ENCODE results near the gene VWA1. TPM values are rescaled to one million over a fixed set of nuclear protein-coding genes. Genes with fewer than 3 reads are reported as not detected.
"Not testable (repeated sequence)": the region's sequence is repeated elsewhere in the genome, so short reads cannot be mapped to it uniquely, and the experiment has no call there.

Gene VWA1
- total RNA-seq, 2 experiments from 2014 or later, result not detected

- Histone ChIP-seq H4K20me1 (ENCODE audit: insufficient read depth, low read length) (peaks cover 6% of the 10 kb centered on the region), H3K9me3 (ENCODE audit: low read length) (no peaks in the 10 kb centered on the region), H3K4me2 (ENCODE audit: low read length) (peak overlapping the region; percentile 74), H2AFZ (ENCODE audit: low read length) (no peak overlapping the region), H3K79me2 (ENCODE audit: insufficient read depth, low read depth, low read length) (peaks cover 49% of the 10 kb centered on the region), H3K9me2 (ENCODE audit: insufficient read depth, low read length) (no peaks in the 10 kb centered on the region), H3K36me3 (ENCODE audit: insufficient read depth, low read length) (peaks cover 57% of the 10 kb centered on the region), H3K4me3 (ENCODE audit: low read depth, low read length, poor library complexity, severe bottlenecking) (peak overlapping the region; percentile 92), H3K4me1 (ENCODE audit: insufficient read depth, low read length, poor library complexity, severe bottlenecking) (peaks cover 18% of the 10 kb centered on the region), H3K27ac (ENCODE audit: low read depth, low read length, poor library complexity, severe bottlenecking) (peak overlapping the region; percentile 73)
- ChIA-PET POLR2A (interaction anchor here (0.9 to 1.0 kb wide), 2 partner anchors 32 to 166 kb away, joined by 3 to 4 read pairs; no protein-coding TSS in a partner anchor), CTCF (ENCODE audit: unreplicated experiment) (interaction anchor here (0.5 kb wide), 1 partner anchor 9 kb away, joined by 3 read pairs; the partner anchor contains the start of gene CCNL2)
- intact Hi-C loops (cut with micrococcal nuclease; ENCODE audit: unreplicated experiment), result loop anchor here (5.0 kb wide), 1 partner anchor 105 kb away; the partner anchor contains the start of gene ATAD3A
- TF ChIP-seq EZH2phosphoT487 (IDR thresholded peaks at IDR 0.05; ENCODE audit: borderline replicate concordance, low read depth, low read length) (no peak), CTCF (conservative IDR thresholded peaks at IDR 0.05; ENCODE audit: low read length) (no peak)
- peak; percentile 49 for DNase-seq (ENCODE audit: low spot score)
- BruUV-seq (replicated peaks), result no TSS peak
Observed at GRCh38 chr1:1407636-1408318, 27.7 kb upstream of the VWA1 start.

- H4K20me1 ChIP-seq (ENCODE audit: insufficient read depth, low read length); POLR2A ChIA-PET; intact Hi-C loops (cut with micrococcal nuclease; ENCODE audit: unreplicated experiment); H3K4me2 ChIP-seq (ENCODE audit: low read length); H3K27ac ChIP-seq (ENCODE audit: low read depth, low read length, poor library complexity, severe bottlenecking); H3K4me3 ChIP-seq (ENCODE audit: low read depth, low read length, poor library complexity, severe bottlenecking); DNase-seq (ENCODE audit: low spot score); H2AFZ ChIP-seq (ENCODE audit: low read length); H3K9me2 ChIP-seq (ENCODE audit: insufficient read depth, low read length); H3K9me3 ChIP-seq (ENCODE audit: low read length); CTCF ChIA-PET (ENCODE audit: unreplicated experiment): not testable (repeated sequence)
- peaks cover 18% of the 10 kb centered on the region for H3K4me1 ChIP-seq (ENCODE audit: insufficient read depth, low read length, poor library complexity, severe bottlenecking)
- peaks cover 42% of the 10 kb centered on the region for H3K79me2 ChIP-seq (ENCODE audit: insufficient read depth, low read depth, low read length)
- TSS peak; percentile 51 for BruUV-seq (replicated peaks)
- H3K36me3 ChIP-seq (ENCODE audit: insufficient read depth, low read length), result peaks cover 33% of the 10 kb centered on the region
Observed at GRCh38 chr1:1410238-1410637, 25.3 kb upstream of the VWA1 start.

GRCh38 chr1:1411626-1412025, 23.9 kb upstream of the VWA1 start:
- TF ChIP-seq EZH2phosphoT487 (IDR thresholded peaks at IDR 0.05; ENCODE audit: borderline replicate concordance, low read depth, low read length) (no peak), CTCF (conservative IDR thresholded peaks at IDR 0.05; ENCODE audit: low read length) (no peak)
- no peak for DNase-seq (ENCODE audit: low spot score)
- Histone ChIP-seq H3K79me2 (ENCODE audit: insufficient read depth, low read depth, low read length) (peaks cover 28% of the 10 kb centered on the region), H3K9me3 (ENCODE audit: low read length) (no peaks in the 10 kb centered on the region), H3K36me3 (ENCODE audit: insufficient read depth, low read length) (peaks cover 19% of the 10 kb centered on the region), H3K4me1 (ENCODE audit: insufficient read depth, low read length, poor library complexity, severe bottlenecking) (peaks cover 7% of the 10 kb centered on the region), H2AFZ (ENCODE audit: low read length) (no peak overlapping the region), H3K4me2 (ENCODE audit: low read length) (no peak overlapping the region), H4K20me1 (ENCODE audit: insufficient read depth, low read length) (peaks cover 6% of the 10 kb centered on the region), H3K9me2 (ENCODE audit: insufficient read depth, low read length) (no peaks in the 10 kb centered on the region), H3K27ac (ENCODE audit: low read depth, low read length, poor library complexity, severe bottlenecking) (no peak overlapping the region), H3K4me3 (ENCODE audit: low read depth, low read length, poor library complexity, severe bottlenecking) (no peak overlapping the region)
- BruUV-seq (replicated peaks), result no TSS peak
- intact Hi-C loops (cut with micrococcal nuclease; ENCODE audit: unreplicated experiment), result no loop called here
- CTCF ChIA-PET (ENCODE audit: unreplicated experiment), result no interaction called here
- POLR2A ChIA-PET, result no interaction called here

- H4K20me1 ChIP-seq (ENCODE audit: insufficient read depth, low read length); CTCF ChIA-PET (ENCODE audit: unreplicated experiment); intact Hi-C loops (cut with micrococcal nuclease; ENCODE audit: unreplicated experiment); H3K4me3 ChIP-seq (ENCODE audit: low read depth, low read length, poor library complexity, severe bottlenecking); H3K4me1 ChIP-seq (ENCODE audit: insufficient read depth, low read length, poor library complexity, severe bottlenecking); H3K9me3 ChIP-seq (ENCODE audit: low read length); H3K4me2 ChIP-seq (ENCODE audit: low read length); DNase-seq (ENCODE audit: low spot score); POLR2A ChIA-PET; H2AFZ ChIP-seq (ENCODE audit: low read length); BruUV-seq (replicated peaks); H3K27ac ChIP-seq (ENCODE audit: low read depth, low read length, poor library complexity, severe bottlenecking); H3K9me2 ChIP-seq (ENCODE audit: insufficient read depth, low read length): not testable (repeated sequence)
- Histone ChIP-seq H3K79me2 (ENCODE audit: insufficient read depth, low read depth, low read length) (peaks cover 22% of the 10 kb centered on the region), H3K36me3 (ENCODE audit: insufficient read depth, low read length) (peaks cover 16% of the 10 kb centered on the region)
Observed at GRCh38 chr1:1412311-1412902, 23.1 kb upstream of the VWA1 start.

Measured in OCI-LY7 (cell line).